HL-60 (cell line): Measurements from ENCODE around the gene ENTPD6.

Experiments used
- DNase-seq, 2 experiments: peaks; one replicate each; pipeline ENCODE4 v3.0.0-alpha.2; 2010 to 2020; ENCODE audit warnings: low read depth in 1 of 2, low spot score in 1 of 2
- H3K27ac ChIP-seq: fragments of 250-450 bp; sonication (Bioruptor Pico); replicated peaks from 2 replicates; pipeline ENCODE4 v1.5.1; 2020; ENCODE audit warnings: mild to moderate bottlenecking, moderate library complexity
- H3K27me3 ChIP-seq: fragments of 250-450 bp; sonication (Bioruptor Pico); 2 replicates; pipeline ENCODE4 v1.5.1; 2021; ENCODE audit warnings: mild to moderate bottlenecking, moderate library complexity; ENCODE audit not compliant: insufficient read depth, poor library complexity, severe bottlenecking
- H3K4me3 ChIP-seq: replicated peaks from 2 replicates; pipeline ENCODE4 v1.5.1; 2011; ENCODE audit warnings: mild to moderate bottlenecking, control low read depth, low read length; ENCODE audit not compliant: insufficient read depth
- GABPA ChIP-seq: IDR thresholded peaks from 2 replicates; pipeline ENCODE4 v1.6.1; 2012; ENCODE audit warnings: low read depth
- POLR2AphosphoS5 ChIP-seq: IDR thresholded peaks from 2 replicates; pipeline ENCODE4 v1.6.1; 2012; ENCODE audit warnings: low read depth
- REST ChIP-seq: IDR thresholded peaks from 2 replicates; pipeline ENCODE4 v1.6.1; 2012; ENCODE audit warnings: low read depth; ENCODE audit not compliant: insufficient replicate concordance
- SPI1 ChIP-seq: IDR thresholded peaks from 2 replicates; pipeline ENCODE4 v1.6.1; 2012; ENCODE audit warnings: low read depth, mild to moderate bottlenecking, borderline replicate concordance
- TF ChIP-seq, protein P1 (sequence below): IDR thresholded peaks from one replicate; pipeline ENCODE4 v1.5.1; 2011; ENCODE audit warnings: low read length, control low read depth, inconsistent platforms; ENCODE audit not compliant: insufficient read depth

The ENTPD6 gene

GRCh38 chr20:25217161-25218108 is 21.9 kb downstream of the ENTPD6 start:
- Histone ChIP-seq H3K27me3 (no peaks in the 10 kb centered on the region), H3K4me3 (no peak overlapping the region), H3K27ac (no peak overlapping the region)
- TF ChIP-seq, protein P1, sequence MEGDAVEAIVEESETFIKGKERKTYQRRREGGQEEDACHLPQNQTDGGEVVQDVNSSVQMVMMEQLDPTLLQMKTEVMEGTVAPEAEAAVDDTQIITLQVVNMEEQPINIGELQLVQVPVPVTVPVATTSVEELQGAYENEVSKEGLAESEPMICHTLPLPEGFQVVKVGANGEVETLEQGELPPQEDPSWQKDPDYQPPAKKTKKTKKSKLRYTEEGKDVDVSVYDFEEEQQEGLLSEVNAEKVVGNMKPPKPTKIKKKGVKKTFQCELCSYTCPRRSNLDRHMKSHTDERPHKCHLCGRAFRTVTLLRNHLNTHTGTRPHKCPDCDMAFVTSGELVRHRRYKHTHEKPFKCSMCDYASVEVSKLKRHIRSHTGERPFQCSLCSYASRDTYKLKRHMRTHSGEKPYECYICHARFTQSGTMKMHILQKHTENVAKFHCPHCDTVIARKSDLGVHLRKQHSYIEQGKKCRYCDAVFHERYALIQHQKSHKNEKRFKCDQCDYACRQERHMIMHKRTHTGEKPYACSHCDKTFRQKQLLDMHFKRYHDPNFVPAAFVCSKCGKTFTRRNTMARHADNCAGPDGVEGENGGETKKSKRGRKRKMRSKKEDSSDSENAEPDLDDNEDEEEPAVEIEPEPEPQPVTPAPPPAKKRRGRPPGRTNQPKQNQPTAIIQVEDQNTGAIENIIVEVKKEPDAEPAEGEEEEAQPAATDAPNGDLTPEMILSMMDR = no peak
- no peak for TF ChIP-seq POLR2AphosphoS5
- TF ChIP-seq SPI1 = no peak
- TF ChIP-seq GABPA = no peak
- TF ChIP-seq REST = no peak
- DNase-seq = no peak

- Histone ChIP-seq H3K27me3 (no peaks in the 10 kb centered on the region), H3K4me3 (no peak overlapping the region), H3K27ac (no peak overlapping the region)
- DNase-seq = no peak
- TF ChIP-seq REST (no peak), SPI1 (no peak), POLR2AphosphoS5 (no peak)
Observed at GRCh38 chr20:25218109-25218486, 22.6 kb downstream of the ENTPD6 start.

DNA sequence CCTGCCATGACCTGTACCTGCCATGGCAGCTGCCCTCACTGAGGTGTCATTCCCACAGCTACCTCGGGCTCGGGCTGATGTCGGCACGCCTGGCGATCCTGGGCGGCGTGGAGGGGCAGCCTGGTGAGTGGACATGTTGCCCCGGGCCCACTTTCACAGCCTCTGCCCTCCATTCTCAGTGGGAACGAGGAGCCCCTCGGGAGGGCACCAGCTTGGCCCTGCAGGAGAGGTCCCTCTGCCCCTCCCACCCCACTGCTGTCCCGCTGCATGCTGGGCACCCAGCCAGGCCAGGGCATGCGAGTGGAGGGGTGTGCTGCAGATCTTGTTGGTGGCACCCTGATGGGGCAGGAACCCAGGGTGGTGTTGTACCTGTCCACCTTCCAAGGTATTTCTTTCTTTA is 23.0 kb downstream of the ENTPD6 start:
- TF ChIP-seq REST (no peak), POLR2AphosphoS5 (no peak), GABPA (no peak), SPI1 (no peak)
- TF ChIP-seq, protein P1 = no peak
- H3K4me3 ChIP-seq = no peak overlapping the region
- H3K27ac ChIP-seq = no peak overlapping the region
- no peak for DNase-seq
- no peaks in the 10 kb centered on the region for H3K27me3 ChIP-seq
